HepG2 (cell line): ENCODE data around the gene CACNA1C. TPM values are rescaled to one million over a fixed set of nuclear protein-coding genes. Genes with fewer than 3 reads are reported as not detected.

Source experiments
- ATAC-seq: fragments of 200-7000 bp; cut with Tn5 transposase; 3 replicates; pipeline ENCODE4 v1.9.1; 2020; ENCODE audit warnings: mild to moderate bottlenecking, moderate library complexity
- BruUV-seq: library from RNA; stranded (reverse); fragments of 400-500 nt; replicated peaks from 2 replicates; lab custom pipeline; 2021; lab: Mats Ljungman, UMichigan
- CTCF ChIA-PET: fragments of 300-600 bp; formaldehyde crosslinking; extraction: SDS; loops from one replicate; lab custom pipeline; 2021; ENCODE audit warnings: low total read pairs, inconsistent platforms, low intra/inter-chr PET ratio; lab: Yijun Ruan, JAX
- POLR2A ChIA-PET: fragments of 350-600 bp; sonication (Branson Sonifier 250); formaldehyde crosslinking; loops from one replicate; lab custom pipeline; 2020; ENCODE audit warnings: antibody characterized with exemption, inconsistent platforms; lab: Yijun Ruan, JAX
- DNase-seq: peaks from one replicate; pipeline ENCODE4 v3.0.0-alpha.2; 2015; ENCODE audit warnings: low spot score
- FAIRE-seq: peaks from 3 replicates; lab custom pipeline; 2011; peaks lifted over from hg19 to GRCh38; lab: Jason Lieb, UNC
- H2AFZ ChIP-seq: one replicate; pipeline ENCODE4 v1.6.1; 2011; ENCODE audit warnings: low read length, inconsistent platforms
- H3K27ac ChIP-seq: fragments of 300-600 bp; 3 replicates; pipeline ENCODE4 v1.8.0; 2011; ENCODE audit warnings: mixed run types, mild to moderate bottlenecking, mixed read lengths, low read length, inconsistent platforms; ENCODE audit not compliant: insufficient read depth; ENCODE audit errors: extremely low read length
- H3K27me3 ChIP-seq, 2 experiments: fragments of 200-600 bp in 1 of 2; 2 replicates in 1 of 2; 3 replicates in 1 of 2; pipeline versions ENCODE4 v1.6.0 to v1.8.0; 2011; ENCODE audit warnings: low read length in 2 of 2, mild to moderate bottlenecking in 2 of 2, moderate library complexity in 2 of 2, inconsistent platforms in 1 of 2; ENCODE audit not compliant: insufficient read depth in 2 of 2, control insufficient read depth in 1 of 2
- H3K36me3 ChIP-seq, 2 experiments: fragments of 200-600 bp in 1 of 2; replicated peaks in 1 of 2; 2 replicates in 1 of 2; 3 replicates in 1 of 2; pipeline versions ENCODE4 v1.5.1 to v1.8.0; 2011; ENCODE audit warnings: low read length in 2 of 2, inconsistent platforms in 1 of 2; ENCODE audit not compliant: insufficient read depth in 2 of 2, control insufficient read depth in 1 of 2
- H3K4me1 ChIP-seq: 2 replicates; pipeline ENCODE4 v1.5.1; 2012; ENCODE audit warnings: low read length, inconsistent platforms; ENCODE audit not compliant: insufficient read depth
- H3K4me2 ChIP-seq: 2 replicates; pipeline ENCODE4 v1.6.0; 2011; ENCODE audit warnings: low read depth, low read length, inconsistent platforms
- H3K4me3 ChIP-seq, 3 experiments: fragments of 200-600 bp in 1 of 3; sonication (generic), shearing (Covaris generic) in 1 of 3; replicated peaks in 1 of 3; 2 replicates each; pipeline ENCODE4 v1.5.1; 2011 to 2016; ENCODE audit warnings: low read length in 3 of 3, inconsistent platforms in 2 of 3, low read depth in 2 of 3, mild to moderate bottlenecking in 2 of 3, control low read depth in 1 of 3, mixed read lengths in 1 of 3; ENCODE audit not compliant: insufficient read depth in 1 of 3
- H3K79me2 ChIP-seq: one replicate; pipeline ENCODE4 v1.6.1; 2011; ENCODE audit warnings: low read length, inconsistent platforms; ENCODE audit not compliant: insufficient read depth
- H3K9ac ChIP-seq: 2 replicates; pipeline ENCODE4 v1.6.0; 2011; ENCODE audit warnings: mild to moderate bottlenecking, low read depth, low read length, inconsistent platforms; ENCODE audit not compliant: insufficient read depth
- H3K9me3 ChIP-seq: 2 replicates; pipeline ENCODE4 v1.5.1; 2012; ENCODE audit warnings: mild to moderate bottlenecking, low read length
- H4K20me1 ChIP-seq: 2 replicates; pipeline ENCODE4 v1.6.0; 2011; ENCODE audit warnings: inconsistent platforms, mild to moderate bottlenecking, low read length, moderate library complexity; ENCODE audit not compliant: insufficient read depth
- BCLAF1 ChIP-seq: fragments of 450-650 bp; IDR thresholded peaks from 2 replicates; pipeline ENCODE4 v1.6.1; 2017; ENCODE audit warnings: mild to moderate bottlenecking
- DMAP1 ChIP-seq: IDR thresholded peaks from 2 replicates; pipeline ENCODE4 v1.6.1; 2016
- DMTF1 ChIP-seq: sonication (generic); formaldehyde crosslinking; IDR thresholded peaks from 2 replicates; pipeline ENCODE4 v1.4.0; 2020; ENCODE audit warnings: mild to moderate bottlenecking, missing genetic modification reagents
- EED ChIP-seq: sonication (generic); formaldehyde crosslinking; IDR thresholded peaks from 2 replicates; pipeline ENCODE4 v1.5.0; 2020; ENCODE audit warnings: mild to moderate bottlenecking, missing genetic modification reagents
- EZH2 ChIP-seq: conservative IDR thresholded peaks from 2 replicates; pipeline ENCODE4 v1.6.1; 2012; ENCODE audit warnings: mild to moderate bottlenecking, low read depth, low read length, moderate library complexity
- JUND ChIP-seq: sonication (generic); formaldehyde crosslinking; IDR thresholded peaks from 2 replicates; pipeline ENCODE4 v1.8.0; 2022; ENCODE audit warnings: mild to moderate bottlenecking, missing genetic modification reagents
- RELA ChIP-seq: sonication (generic); formaldehyde crosslinking; IDR thresholded peaks from 2 replicates; pipeline ENCODE4 v1.4.0; 2020; ENCODE audit warnings: missing genetic modification reagents
- ZNF180 ChIP-seq: sonication (generic); formaldehyde crosslinking; IDR thresholded peaks from 2 replicates; pipeline ENCODE4 v1.4.0; 2020; ENCODE audit warnings: low read depth, missing genetic modification reagents, borderline replicate concordance
- ZNF274 ChIP-seq: sonication (generic); formaldehyde crosslinking; IDR thresholded peaks from 2 replicates; pipeline ENCODE4 v1.5.1; 2020; ENCODE audit warnings: mild to moderate bottlenecking, missing genetic modification reagents
- ZNF44 ChIP-seq: sonication (generic); formaldehyde crosslinking; IDR thresholded peaks from 2 replicates; pipeline ENCODE4 v1.5.1; 2020; ENCODE audit warnings: mild to moderate bottlenecking, missing genetic modification reagents
- ZNF577 ChIP-seq: sonication (generic); formaldehyde crosslinking; IDR thresholded peaks from 2 replicates; pipeline ENCODE4 v1.4.0; 2020; ENCODE audit warnings: mild to moderate bottlenecking, low read depth, missing genetic modification reagents, borderline replicate concordance
- ZNF644 ChIP-seq: IDR thresholded peaks from 2 replicates; pipeline ENCODE4 v1.6.1; 2016; ENCODE audit warnings: low read depth
- WGBS: methylation state at CpG from one replicate; pipeline ENCODE4 v1.1.6; 2017; ENCODE audit warnings: low lambda C conversion rate; 5-methylcytosine and 5-hydroxymethylcytosine counted together
- in situ Hi-C: cut with HindIII; loops from 2 replicates; pipeline ENCODE4 v1.10.0; 2017; ENCODE audit warnings: low pct_unique_long_range_greater_than_20kb; ENCODE audit not compliant: extremely low pct_ligation_motif_present
- intact Hi-C: fragments of 100-400 bp; cut with micrococcal nuclease; formaldehyde crosslinking; loops from one replicate; pipeline ENCODE4 v1.10.0; 2022; ENCODE audit not compliant: unreplicated experiment
- polyA plus RNA-seq, 8 experiments: library from polyadenylated mRNA; depleted of rRNA in 3 of 8; stranded (reverse) in 7 of 8; unstranded in 1 of 8; fragments of >200 nt; fragmentation: Illumina TruSeq in 4 of 8; extraction: Trizol in 4 of 8; gene quantifications; 2 replicates each; pipeline versions ENCODE4 v1.2.1 to v1.2.3, GENCODE V29; 2011 to 2016; ENCODE audit warnings: low read depth in 4 of 8, missing spikeins in 1 of 8, mixed read lengths in 1 of 8; ENCODE audit not compliant: insufficient read depth in 1 of 8
- total RNA-seq, 5 experiments: library from RNA; depleted of rRNA; stranded (reverse); fragments of >200 nt; fragmentation: Illumina TruSeq; extraction: Trizol; gene quantifications; 2 replicates each; pipeline ENCODE4 v1.2.3, GENCODE V29; 2016; ENCODE audit warnings: low read depth in 1 of 5
- TF ChIP-seq, protein P1 (sequence below): IDR thresholded peaks from 2 replicates; pipeline ENCODE4 v1.6.1; 2016; ENCODE audit warnings: mild to moderate bottlenecking

The CACNA1C gene
- total and polyA plus RNA-seq, 2 of the 13 experiments (the other 11 are each of a cell fraction or from before 2014, with no cell fraction given): not detected

- in situ Hi-C loops: no loop called here
- peaks cover 6 to 63% of the 10 kb centered on the region in 2 experiments for H3K27me3 ChIP-seq
These were observed 323.1 kb downstream of the CACNA1C start for GRCh38 chr12:2375871-2376270.

More at GRCh38 chr12:2375871-2376270, 323.1 kb downstream of the CACNA1C start:
- POLR2A ChIA-PET: no interaction called here
- Histone ChIP-seq H3K4me1 (no peaks in the 10 kb centered on the region), H3K27ac (no peak overlapping the region), H2AFZ (no peak overlapping the region), H3K4me3 (no peak overlapping the region), H3K9ac (no peak overlapping the region), H3K36me3 (no peaks in the 10 kb centered on the region), H3K4me2 (no peak overlapping the region), H3K9me3 (no peaks in the 10 kb centered on the region), H3K79me2 (no peaks in the 10 kb centered on the region), H4K20me1 (no peaks in the 10 kb centered on the region)
- ATAC-seq: no peak
- TF ChIP-seq DMTF1 (CRISPR knock-in tag) (no peak), ZNF577 (CRISPR knock-in tag) (no peak), ZNF644 (no peak), DMAP1 (CRISPR knock-in tag) (no peak), JUND (CRISPR knock-in tag) (no peak), EED (no peak), ZNF44 (CRISPR knock-in tag) (no peak), RELA (CRISPR knock-in tag) (no peak), BCLAF1 (no peak), ZNF274 (CRISPR knock-in tag) (no peak), ZNF180 (CRISPR knock-in tag) (no peak), EZH2 (no peak)
- TF ChIP-seq, protein P1, sequence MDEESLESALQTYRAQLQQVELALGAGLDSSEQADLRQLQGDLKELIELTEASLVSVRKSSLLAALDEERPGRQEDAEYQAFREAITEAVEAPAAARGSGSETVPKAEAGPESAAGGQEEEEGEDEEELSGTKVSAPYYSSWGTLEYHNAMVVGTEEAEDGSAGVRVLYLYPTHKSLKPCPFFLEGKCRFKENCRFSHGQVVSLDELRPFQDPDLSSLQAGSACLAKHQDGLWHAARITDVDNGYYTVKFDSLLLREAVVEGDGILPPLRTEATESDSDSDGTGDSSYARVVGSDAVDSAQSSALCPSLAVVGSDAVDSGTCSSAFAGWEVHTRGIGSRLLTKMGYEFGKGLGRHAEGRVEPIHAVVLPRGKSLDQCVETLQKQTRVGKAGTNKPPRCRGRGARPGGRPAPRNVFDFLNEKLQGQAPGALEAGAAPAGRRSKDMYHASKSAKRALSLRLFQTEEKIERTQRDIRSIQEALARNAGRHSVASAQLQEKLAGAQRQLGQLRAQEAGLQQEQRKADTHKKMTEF (CRISPR knock-in tag): no peak
- WGBS: 0% methylated on average over 1 of the region's 3 CpGs
- intact Hi-C loops: no loop called here
- no TSS peak for BruUV-seq
- FAIRE-seq: no peak
- DNase-seq: no peak
- CTCF ChIA-PET: no interaction called here
